ENCODE data around the gene C2CD4C. TPM values are rescaled to one million over a fixed set of nuclear protein-coding genes. Genes with fewer than 3 reads are reported as not detected.
"Not testable (repeated sequence)": the region's sequence is repeated elsewhere in the genome, so short reads cannot be mapped to it uniquely, and the experiment has no call there.

The C2CD4C gene
- total RNA-seq, 1 experiment from 2014 or later = 14.6 TPM

GRCh38 chr19:359653-359925, 49.4 kb downstream of the C2CD4C start:
- H3K79me1 ChIP-seq (ENCODE audit: insufficient read depth, low read depth, low read length, poor library complexity, severe bottlenecking) = no peaks in the 10 kb centered on the region
- no peak for DNase-seq
- H3T11ph ChIP-seq (ENCODE audit: low read length) = no peak overlapping the region
- no peak overlapping the region for H2BK20ac ChIP-seq (ENCODE audit: low read depth, low read length, poor library complexity, severe bottlenecking)
- Mint-ChIP-seq H3K4me3 (no peak overlapping the region), H3K9me3 (peaks cover 9 to 12% of the 10 kb centered on the region in 2 experiments; a peak in 3 of 5 replicates), H3K4me1 (peaks cover 0 to 5% of the 10 kb centered on the region in 2 experiments; a peak in 2 of 4 replicates), H3K36me3 (ENCODE audit: insufficient read depth in 1 of 3, low read depth in 3 of 3) (no peaks in the 10 kb centered on the region; a peak in 1 of 7 replicates), H3K27ac (no peak overlapping the region), H3K27me3 (ENCODE audit: low read depth) (peaks cover 25% of the 10 kb centered on the region)
- no peak overlapping the region for H4K8ac ChIP-seq (replicated peaks; ENCODE audit: insufficient read length, low read depth, low read length)
- H3K56ac ChIP-seq (ENCODE audit: insufficient read length, low read depth, low read length) = no peak overlapping the region
- H4K20me1 ChIP-seq (ENCODE audit: control insufficient read depth, insufficient read depth, insufficient read length) = no peaks in the 10 kb centered on the region
- no peak overlapping the region for H2BK120ac ChIP-seq (ENCODE audit: low read depth, low read length, poor library complexity, severe bottlenecking)
- no peak overlapping the region for H3K18ac ChIP-seq (ENCODE audit: insufficient read length, low read depth, low read length)
- H3K4me2 ChIP-seq (ENCODE audit: insufficient read depth, insufficient read length, low read length) = no peak overlapping the region
- no peak overlapping the region for H3K4ac ChIP-seq (ENCODE audit: low read depth, low read length)
- H2BK5ac ChIP-seq (ENCODE audit: insufficient read length, low read length) = no peak overlapping the region
- H3K23me2 ChIP-seq (ENCODE audit: insufficient read length, low read depth, low read length, poor library complexity, severe bottlenecking) = no peaks in the 10 kb centered on the region
- no peak overlapping the region for H2BK15ac ChIP-seq (ENCODE audit: low read depth, low read length)
- TF ChIP-seq CTCF (conservative IDR thresholded peaks at IDR 0.05) = no peak
- no peaks in the 10 kb centered on the region for H3K9me3 ChIP-seq (ENCODE audit: control insufficient read depth, low read depth, low read length)
- H3K14ac ChIP-seq (ENCODE audit: insufficient read depth, low read length) = no peak overlapping the region
- no peak overlapping the region for H3K23ac ChIP-seq (ENCODE audit: insufficient read length, low read depth, low read length)
- no peak overlapping the region for H4K5ac ChIP-seq (ENCODE audit: insufficient read length, low read depth, low read length)
- H3K4me1 ChIP-seq (ENCODE audit: insufficient read depth, low read length) = no peaks in the 10 kb centered on the region
- H3K79me2 ChIP-seq (ENCODE audit: insufficient read depth, low read length) = no peaks in the 10 kb centered on the region
- no peak overlapping the region for H3K9ac ChIP-seq (ENCODE audit: extremely low read depth, insufficient read length, low read length)
- no peak overlapping the region for H2BK12ac ChIP-seq (ENCODE audit: insufficient read length, low read depth, low read length)
- H2AFZ ChIP-seq (ENCODE audit: low read length) = no peak overlapping the region
- no peaks in the 10 kb centered on the region for H3K27me3 ChIP-seq (ENCODE audit: insufficient read depth, low read length)
- WGBS (ENCODE audit: extremely low coverage, insufficient read length, low lambda C conversion rate) = no CpG with 5 or more reads among the region's 2 CpGs
- H2AK5ac ChIP-seq (ENCODE audit: insufficient read length, low read length) = no peak overlapping the region
- no peak overlapping the region for H3K27ac ChIP-seq (ENCODE audit: insufficient read length, low read depth, low read length)
- no peak overlapping the region for H4K91ac ChIP-seq (ENCODE audit: insufficient read length, low read depth, low read length)

GRCh38 chr19:355536-355935, 53.4 kb downstream of the C2CD4C start:
- not testable (repeated sequence) for H3K4me2 ChIP-seq (ENCODE audit: insufficient read depth, insufficient read length, low read length); H3K23ac ChIP-seq (ENCODE audit: insufficient read length, low read depth, low read length); H3K9me3 ChIP-seq (ENCODE audit: control insufficient read depth, low read depth, low read length); H2AK5ac ChIP-seq (ENCODE audit: insufficient read length, low read length); H3K4ac ChIP-seq (ENCODE audit: low read depth, low read length); H3K4me1 Mint-ChIP-seq; H3K79me2 ChIP-seq (ENCODE audit: insufficient read depth, low read length); H2BK5ac ChIP-seq (ENCODE audit: insufficient read length, low read length); H3T11ph ChIP-seq (ENCODE audit: low read length); H3K4me3 Mint-ChIP-seq; H4K5ac ChIP-seq (ENCODE audit: insufficient read length, low read depth, low read length); H3K18ac ChIP-seq (ENCODE audit: insufficient read length, low read depth, low read length); H3K9ac ChIP-seq (ENCODE audit: extremely low read depth, insufficient read length, low read length); H2BK120ac ChIP-seq (ENCODE audit: low read depth, low read length, poor library complexity, severe bottlenecking); H2AFZ ChIP-seq (ENCODE audit: low read length); H3K23me2 ChIP-seq (ENCODE audit: insufficient read length, low read depth, low read length, poor library complexity, severe bottlenecking); H2BK12ac ChIP-seq (ENCODE audit: insufficient read length, low read depth, low read length); H3K36me3 Mint-ChIP-seq (ENCODE audit: insufficient read depth in 1 of 3, low read depth in 3 of 3); DNase-seq; H4K8ac ChIP-seq (replicated peaks; ENCODE audit: insufficient read length, low read depth, low read length); H4K20me1 ChIP-seq (ENCODE audit: control insufficient read depth, insufficient read depth, insufficient read length); H3K27ac Mint-ChIP-seq; H3K27me3 ChIP-seq (ENCODE audit: insufficient read depth, low read length); H3K27ac ChIP-seq (ENCODE audit: insufficient read length, low read depth, low read length); H3K79me1 ChIP-seq (ENCODE audit: insufficient read depth, low read depth, low read length, poor library complexity, severe bottlenecking); H3K4me1 ChIP-seq (ENCODE audit: insufficient read depth, low read length); H2BK15ac ChIP-seq (ENCODE audit: low read depth, low read length); H3K56ac ChIP-seq (ENCODE audit: insufficient read length, low read depth, low read length); H4K91ac ChIP-seq (ENCODE audit: insufficient read length, low read depth, low read length); H2BK20ac ChIP-seq (ENCODE audit: low read depth, low read length, poor library complexity, severe bottlenecking); H3K14ac ChIP-seq (ENCODE audit: insufficient read depth, low read length)
- H3K27me3 Mint-ChIP-seq (ENCODE audit: low read depth) = peaks cover 29% of the 10 kb centered on the region
- H3K9me3 Mint-ChIP-seq = peaks cover 9 to 12% of the 10 kb centered on the region in 2 experiments
- no CpG with 5 or more reads among the region's 15 CpGs for WGBS (ENCODE audit: extremely low coverage, insufficient read length, low lambda C conversion rate)
